CD4-positive, alpha-beta T cell treated with Interleukin-17A for 4 hours (primary cell): Measurements from ENCODE around the gene THOC6.
A peak's percentile ranks its signal among the peaks of the same experiment; 100 is the strongest.

Experiments
- DNase-seq: peaks from one replicate; pipeline ENCODE4 v3.0.0-alpha.2; 2020; ENCODE audit warnings: mixed read lengths

The THOC6 gene

DNA sequence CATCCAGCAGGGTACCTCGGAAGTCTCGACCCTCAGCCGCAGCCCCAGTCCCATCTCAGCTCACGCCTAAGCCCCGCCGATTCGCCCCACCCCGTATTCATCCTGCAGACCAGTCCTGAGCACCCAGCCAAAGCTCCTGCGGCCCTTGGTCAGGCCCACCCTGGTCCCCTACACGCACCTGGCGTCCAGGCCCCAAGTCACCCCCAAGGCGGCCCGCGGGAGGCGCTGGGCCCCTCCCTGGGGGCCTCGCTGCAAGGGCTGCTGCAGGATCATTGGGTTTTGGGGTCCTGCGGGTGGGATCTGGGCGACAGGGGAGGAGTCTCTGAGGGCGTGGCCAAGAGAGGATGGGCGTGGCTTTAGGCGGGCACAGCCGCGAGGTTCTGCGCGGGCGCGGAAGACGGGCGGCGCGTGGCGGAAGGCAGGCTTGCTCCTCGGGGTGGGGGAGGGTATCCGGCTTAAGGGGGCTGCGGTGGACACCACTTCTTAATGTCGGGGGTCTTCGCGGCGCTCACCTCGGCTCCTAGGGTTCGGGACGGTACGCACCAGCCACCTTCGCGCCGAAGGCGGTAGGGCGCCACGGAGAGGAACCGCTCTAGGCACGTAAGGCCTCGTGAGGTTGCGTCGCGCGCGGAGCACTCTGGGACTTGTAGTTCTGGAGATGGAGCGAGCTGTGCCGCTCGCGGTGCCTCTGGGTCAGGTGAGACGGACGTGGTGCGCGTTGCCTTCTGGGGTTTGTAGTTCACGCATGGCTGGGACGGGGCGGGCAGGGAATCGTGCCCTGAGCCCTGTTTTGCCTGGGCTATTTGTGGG lies at the start of gene THOC6, which contains the start of gene HCFC1R1:
TSS of gene THOC6 (plus strand) at position 367 of the 810 bp plus-strand sequence. CDS start at position 659, 292 bp downstream.
TSS of gene HCFC1R1 (minus strand) at position 274 of the 810 bp plus-strand sequence. CDS start at position 273, 1 bp downstream.
- DNase-seq: peak; percentile 98

DNA sequence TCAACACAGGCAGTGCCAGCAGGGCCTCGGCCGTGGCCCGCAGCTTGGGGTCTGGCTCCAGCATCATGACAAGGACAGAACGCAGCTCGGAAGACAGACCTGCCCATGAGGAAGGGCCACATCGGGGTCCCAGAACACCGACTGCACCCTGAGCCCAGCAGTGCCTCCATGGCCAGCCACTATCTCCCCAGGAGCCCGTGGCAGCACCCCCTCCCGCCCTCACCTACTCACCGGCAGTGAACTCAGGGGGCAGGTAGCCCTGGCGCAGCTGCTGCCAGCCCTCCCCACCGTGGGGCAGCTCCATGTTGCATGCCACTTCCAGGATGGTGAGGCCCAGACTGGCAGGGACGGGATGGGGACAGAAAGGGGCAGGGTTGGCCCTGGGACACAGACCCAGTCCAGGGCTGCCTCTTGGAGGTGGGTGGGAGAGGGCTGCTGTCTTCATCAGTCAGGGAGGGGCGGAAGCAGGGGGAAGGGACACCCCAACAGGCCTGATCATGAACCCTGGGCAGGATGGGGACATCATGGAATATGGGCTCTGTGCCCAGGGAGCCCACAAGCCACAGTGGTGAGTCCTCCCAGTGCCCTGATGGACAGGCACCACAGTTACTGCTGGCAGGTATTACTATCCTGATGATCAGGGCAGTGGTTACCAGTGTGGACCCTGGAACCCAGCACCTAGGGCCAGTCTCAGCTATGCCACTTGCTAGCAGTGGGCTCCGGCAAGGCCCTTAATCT lies 49.3 kb upstream of the THOC6 start:
- DNase-seq: no peak

DNA sequence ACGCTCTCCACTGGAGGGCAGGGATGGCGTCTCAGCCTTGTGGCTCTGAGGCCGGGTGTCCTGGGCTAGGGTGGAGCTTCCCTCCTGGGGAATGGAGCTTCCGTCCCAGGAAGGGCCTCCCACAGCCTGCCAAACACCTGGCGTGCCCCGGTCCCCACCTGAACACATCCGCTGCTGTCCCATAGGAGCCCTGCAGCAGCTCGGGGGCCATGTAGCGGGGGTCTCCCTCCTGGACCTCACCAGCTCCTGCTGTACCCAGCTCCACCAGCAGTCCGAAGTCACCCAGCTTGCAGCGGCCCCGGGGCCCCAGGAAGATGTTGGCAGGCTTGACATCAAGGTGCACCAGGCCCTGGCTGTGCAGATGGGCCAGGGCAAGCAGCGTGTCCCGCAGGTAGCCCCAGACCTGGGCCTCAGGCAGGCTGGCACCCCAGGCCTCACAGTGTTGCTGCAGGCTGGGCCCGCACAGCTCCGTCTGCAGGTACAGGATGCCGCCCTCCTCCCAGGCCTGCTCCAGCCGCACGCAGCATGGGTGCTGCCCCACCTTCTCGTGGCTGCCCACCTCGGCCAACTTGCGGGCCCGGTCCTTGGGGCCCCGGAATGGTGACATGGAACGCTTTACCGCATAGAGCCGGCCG lies 48.6 kb upstream of the THOC6 start:
- no peak for DNase-seq

DNA sequence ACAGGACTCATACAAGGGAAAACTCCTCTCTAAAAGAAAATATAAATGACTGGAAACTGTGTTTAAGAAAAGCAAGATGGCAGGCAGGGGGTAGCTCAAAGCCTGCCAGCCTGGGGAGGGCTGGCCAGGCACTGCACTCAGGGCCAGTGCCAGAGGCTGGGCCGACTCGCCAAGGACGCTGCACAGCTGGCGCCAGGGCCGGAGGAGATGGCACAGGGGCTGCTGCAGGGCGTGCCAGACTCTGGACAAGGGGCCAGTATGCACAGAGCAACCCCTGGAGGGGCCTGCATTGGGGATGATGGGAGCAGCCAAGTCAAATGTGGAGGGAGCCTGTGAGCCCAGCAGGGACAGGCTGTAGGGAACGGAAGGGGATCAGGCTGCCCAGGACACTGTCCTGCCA lies 47.6 kb upstream of the THOC6 start:
- DNase-seq: no peak

DNA sequence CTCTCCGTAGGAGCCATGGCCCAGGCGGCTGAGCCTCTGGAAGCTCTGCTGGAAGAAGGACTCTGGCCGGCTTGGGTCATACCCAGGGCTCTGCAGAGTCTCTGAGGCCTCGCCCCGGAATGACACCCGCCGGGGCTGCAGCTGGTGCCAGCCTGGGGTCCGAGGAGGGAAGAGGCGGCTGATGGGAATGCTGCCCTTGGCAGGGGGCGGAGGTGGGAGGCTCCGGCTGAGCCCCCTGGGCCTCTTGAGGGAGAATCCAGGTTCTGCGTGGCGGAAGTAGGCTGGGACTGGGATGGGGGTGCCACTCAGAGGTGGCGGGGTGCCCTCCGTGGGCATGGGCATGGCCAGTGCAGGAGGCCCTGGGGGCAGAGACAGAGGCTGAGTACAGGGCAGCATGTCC lies 47.2 kb upstream of the THOC6 start:
- no peak for DNase-seq

DNA sequence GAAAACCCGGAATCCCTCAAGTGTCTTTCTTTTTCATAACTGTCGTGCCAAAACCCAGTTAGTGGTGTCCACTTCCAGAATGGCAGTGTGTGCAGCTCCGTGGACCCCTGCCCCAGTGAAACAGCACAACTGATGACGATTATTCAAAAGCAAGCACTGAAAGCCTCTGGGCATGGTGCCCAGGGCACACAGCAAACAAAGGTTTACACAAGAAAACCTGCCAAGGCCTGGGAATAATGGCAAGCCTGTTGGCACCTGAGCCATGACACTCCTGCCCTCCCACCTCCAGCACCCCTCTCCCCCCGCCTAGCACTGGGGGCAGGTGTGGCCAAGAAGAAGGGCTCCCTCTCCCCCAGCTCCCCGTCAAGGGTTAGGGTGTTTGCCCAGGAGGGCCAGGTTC lies 46.4 kb upstream of the THOC6 start:
- no peak for DNase-seq

DNA sequence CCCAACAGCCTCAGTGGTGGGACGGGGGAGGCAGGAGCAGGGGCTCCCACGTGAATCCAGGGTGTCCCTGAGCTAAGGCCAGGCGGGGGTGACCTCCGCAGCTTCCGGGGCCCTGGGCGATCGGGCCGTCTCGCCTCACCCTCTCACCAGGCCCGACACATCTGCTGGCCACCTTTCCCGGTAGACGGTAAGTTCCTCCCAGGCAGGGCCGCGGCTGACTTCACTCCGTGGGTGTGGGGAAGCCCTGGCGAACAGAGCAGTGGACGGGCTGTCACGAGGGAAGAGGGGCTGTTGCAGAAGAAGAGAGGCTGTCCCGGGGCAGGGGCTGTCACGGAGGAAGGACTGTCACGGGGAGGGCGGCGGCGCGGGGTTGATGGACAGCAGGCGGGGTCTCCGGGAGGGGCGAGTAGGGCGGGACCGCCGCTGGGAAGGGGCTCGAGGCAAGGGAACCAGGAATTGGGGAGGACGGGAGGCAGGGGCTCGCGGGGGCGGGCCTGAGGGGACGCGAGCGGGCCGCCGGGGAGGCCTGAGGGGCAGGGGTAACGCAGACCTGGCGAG lies 44.1 kb upstream of the THOC6 start:
- DNase-seq: no peak

DNA sequence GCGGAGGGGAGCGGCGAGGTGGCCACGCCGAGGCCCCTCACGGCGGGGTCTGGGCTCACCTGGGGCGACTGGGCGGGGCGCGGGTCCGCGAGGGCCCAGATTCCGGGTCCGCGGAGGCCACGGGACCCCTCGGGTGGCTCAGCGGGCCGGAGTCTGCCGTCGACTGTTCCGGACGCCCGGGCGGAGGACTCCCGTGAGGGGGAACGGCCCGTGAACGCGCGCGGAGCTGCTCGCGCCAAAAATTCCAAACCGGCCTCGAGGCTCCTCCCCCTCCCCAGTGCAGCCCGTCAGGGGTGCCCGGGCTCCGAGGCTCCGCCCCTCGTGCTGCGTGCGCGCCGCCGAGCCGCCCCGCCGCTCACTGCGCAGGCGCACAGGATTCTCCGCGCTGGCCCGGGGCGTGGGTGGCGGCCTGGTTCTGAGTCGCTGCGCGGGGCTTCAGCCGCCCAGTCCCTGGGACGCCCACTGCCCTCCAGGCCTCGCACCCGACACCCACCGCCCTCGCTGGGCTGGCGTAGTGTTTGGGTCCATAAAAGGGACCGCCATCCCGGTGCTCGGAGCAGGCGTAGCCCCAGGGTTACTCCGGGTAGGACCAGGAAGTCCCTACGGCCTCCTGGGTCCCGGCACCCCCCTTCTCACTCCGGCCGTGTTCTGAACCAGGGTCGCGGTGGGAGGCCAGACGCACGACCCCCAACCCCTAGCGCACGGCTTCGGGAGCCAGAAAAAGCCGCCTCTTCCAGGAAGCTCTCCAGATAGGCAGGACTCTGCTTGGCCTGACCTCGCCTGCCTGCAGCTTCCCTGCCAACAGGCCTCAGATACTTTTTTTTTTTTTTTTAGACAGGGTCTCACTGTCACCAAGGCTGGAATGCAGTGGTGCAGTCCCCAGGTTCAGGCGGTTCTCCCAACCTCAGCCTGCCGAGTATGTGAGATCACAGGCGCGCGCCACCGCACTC lies 43.3 kb upstream of the THOC6 start, which contains the start of gene PKMYT1:
TSS of gene PKMYT1 (minus strand) at position 220 of the 950 bp plus-strand sequence. CDS start 789 bp downstream, outside the sequence.
- DNase-seq: peak; percentile 96

DNA sequence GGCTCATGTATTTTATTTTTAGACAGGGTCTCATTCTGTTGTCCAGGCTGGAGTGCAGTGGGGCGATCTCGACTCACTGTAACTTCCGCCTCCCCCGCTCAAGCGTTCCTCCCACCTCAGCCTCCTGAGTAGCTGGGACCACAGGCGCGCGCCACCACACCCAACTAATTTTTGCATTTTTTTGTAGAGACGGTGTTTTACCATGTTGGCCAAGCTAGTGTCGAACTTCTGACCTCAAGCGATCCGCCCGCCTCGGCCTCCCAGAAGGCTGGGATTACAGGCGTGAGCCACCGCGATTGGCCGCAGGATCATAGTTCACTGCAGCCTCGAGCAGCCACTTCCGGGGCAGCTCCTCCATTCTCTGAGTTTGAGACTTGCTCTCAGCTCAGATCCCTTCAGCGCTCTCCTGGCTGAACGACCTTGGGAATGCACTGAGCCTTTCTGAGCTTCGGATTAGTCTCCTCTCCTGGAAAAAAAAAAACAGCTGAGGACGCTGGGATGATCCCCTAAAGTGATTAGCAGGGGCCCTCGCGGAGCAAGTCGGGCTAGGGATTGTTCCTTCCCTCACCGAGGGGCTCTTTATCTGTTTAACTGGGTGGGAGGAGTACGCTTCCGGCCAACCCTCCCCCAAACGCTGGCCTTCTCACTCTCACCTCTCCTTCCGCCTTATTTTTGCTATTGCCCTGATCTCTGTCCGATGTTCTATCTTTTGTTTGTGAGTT lies 42.5 kb upstream of the THOC6 start:
- DNase-seq: no peak

DNA sequence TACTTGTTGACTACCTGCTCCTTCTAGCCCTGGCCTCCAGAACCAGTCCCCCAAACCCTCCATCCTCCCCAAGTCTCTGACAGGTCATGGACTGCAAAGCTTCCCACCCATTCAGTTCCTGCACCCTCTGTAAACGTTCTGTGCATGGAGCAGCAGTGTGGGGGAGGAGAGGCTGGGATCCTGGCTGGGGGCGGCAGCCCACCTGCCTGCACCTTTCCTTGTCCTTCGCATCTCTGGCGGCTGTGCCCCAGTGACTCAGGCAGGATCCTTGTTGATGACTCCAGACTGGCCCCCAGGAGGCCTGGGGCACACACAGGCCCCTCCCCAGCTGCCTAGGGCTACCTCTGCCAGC lies 42.0 kb upstream of the THOC6 start:
- no peak for DNase-seq

DNA sequence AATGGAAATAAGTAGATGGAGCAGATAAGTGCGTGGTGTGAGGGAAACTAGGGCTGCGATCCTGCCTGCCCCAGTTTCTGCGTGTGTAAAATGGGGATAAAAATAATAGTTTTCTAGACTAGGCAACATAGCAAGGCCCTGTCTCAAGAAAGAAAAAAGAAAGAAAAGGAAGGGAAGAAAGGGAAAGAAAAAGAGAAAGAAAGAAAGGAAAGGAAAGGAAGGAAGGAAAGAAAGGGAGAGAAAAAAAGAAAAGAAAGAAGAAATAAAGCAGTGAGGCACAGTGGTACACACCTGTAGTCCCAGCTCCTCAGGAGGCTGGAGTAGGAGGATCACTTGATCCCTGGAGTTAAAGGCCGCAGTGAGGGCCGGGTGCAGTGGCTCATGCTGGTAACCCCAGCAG lies 41.4 kb upstream of the THOC6 start:
- no peak for DNase-seq

DNA sequence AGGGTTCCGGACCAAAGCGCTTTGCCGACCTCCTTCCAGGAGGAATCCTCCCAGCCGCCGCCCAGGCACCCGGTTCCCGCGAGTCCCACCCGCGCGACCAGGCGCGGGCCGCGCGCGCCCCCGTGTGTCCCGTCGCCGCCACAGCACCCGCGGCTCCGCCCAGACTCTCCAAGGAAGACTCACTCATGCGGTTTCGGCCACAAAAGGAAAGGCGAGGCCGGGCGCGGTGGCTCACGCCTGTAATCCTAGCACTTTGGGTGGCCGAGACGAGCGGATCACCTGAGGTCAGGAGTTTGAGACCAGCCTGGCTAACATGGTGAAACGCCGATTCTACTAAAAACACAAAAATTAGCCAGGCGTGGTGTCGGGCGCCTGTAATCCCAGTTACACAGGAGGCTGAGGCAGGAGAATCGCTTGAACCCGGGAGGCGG lies 40.1 kb upstream of the THOC6 start:
- peak; percentile 76 for DNase-seq

DNA sequence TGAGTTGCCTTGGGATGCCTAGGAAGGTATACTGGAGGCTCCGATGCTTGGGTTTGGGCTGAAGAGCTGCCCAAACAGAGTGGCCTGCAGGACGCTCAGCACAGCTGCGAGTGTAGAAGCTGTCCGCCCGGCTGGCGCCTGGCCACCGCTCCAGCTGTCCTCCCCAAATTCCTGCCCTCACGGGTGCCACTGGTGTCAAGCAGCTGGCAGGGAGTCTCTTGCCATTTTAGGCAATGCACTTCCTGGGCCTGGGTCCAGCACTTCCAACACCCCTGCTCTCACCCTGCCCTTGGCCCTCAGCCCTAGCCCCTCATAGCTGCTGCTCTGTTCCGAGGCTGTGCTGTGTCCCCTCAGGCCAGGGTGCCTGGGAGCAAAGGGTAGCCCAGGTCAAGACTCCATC lies 38.4 kb upstream of the THOC6 start:
- DNase-seq: no peak

DNA sequence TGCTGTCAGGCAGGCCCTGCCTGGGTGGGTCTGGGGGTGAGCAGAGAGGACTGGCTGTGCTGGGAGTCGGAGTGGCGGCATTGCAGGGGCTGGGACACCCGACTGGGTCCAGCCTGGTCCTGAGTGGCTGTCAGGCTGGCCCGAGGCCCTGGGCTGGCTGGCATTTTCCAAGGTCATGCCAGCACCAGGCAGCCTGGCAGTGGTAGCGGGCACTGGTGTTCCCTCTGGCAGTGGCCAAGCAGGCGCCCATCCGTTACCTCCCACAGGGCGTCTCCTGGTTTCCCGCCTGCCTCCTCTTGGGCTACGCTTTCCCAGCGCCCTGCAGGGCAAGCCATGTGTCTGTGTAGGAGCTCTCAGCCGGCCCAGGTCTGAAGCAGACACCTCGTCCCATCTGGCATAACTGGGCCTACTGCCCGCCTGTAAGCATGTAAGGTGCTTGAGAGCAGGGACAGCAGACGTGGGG lies 37.9 kb upstream of the THOC6 start:
- no peak for DNase-seq

DNA sequence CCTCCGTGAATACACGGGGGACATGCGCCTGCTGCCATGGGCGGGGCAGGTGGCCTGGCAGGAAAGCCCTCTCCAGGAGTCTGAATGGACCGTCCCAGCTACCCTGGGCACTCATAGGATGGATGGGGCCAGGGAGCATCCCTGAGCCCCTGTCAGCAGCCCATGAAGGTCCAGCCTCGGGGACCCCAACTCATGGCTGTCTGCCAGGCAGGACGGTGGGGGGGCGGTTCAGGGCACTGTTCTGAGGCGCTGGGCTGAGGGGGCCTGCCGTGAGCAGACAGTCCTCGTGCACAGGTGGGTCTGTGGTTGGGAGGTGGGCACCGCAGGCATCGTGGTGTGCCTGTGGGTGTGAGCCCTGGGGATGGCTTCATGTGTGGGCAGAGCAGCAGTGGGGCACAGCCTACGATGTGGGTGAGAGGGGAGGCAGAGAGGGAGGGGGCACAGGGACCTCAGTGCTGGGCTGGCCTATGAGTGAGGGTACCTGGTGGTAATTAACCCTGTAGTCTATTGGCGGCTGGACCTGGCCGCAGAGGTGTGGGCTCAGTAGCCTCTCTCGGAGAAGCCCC lies 37.1 kb upstream of the THOC6 start:
- no peak for DNase-seq

DNA sequence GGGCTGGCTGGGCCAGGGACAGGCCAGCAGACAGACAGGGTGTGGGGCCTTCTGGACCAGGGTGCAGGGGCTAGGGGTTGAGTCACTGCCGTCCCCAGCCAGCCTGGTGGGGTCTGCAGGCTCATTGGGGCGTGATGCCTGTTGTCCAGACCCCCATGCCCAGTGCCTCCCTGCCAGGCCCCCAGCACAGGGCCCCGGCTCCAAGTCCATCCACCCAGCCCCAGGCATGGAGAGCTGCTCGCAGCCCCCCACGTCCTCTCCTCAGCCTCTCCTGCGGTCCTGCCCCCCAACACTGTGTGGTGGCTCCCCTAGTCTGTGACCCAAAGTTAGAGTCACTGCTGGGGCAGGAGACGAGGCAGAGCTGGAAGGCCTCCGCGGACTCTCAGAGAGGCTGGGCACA lies 36.5 kb upstream of the THOC6 start:
- DNase-seq: no peak

DNA sequence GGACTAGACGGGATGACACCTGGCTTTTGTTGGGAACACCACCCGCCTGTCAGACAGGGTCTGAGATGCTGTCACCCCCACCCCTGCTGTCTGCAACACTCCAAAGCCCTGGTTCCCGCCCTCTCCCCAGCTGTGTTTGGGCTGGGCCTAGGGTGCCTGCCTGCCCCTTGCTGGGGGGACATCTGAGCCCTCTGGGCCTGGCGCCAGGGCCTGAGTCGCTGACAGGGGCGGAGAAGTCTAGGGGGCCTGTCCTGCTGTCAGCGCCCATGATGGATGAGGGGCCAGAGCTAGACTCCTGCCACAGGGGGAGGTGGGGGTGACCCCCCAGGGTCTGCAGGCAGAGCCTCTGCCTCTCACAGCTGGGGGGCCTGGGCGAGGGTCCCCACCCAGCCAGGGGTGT lies 36.0 kb upstream of the THOC6 start:
- no peak for DNase-seq

DNA sequence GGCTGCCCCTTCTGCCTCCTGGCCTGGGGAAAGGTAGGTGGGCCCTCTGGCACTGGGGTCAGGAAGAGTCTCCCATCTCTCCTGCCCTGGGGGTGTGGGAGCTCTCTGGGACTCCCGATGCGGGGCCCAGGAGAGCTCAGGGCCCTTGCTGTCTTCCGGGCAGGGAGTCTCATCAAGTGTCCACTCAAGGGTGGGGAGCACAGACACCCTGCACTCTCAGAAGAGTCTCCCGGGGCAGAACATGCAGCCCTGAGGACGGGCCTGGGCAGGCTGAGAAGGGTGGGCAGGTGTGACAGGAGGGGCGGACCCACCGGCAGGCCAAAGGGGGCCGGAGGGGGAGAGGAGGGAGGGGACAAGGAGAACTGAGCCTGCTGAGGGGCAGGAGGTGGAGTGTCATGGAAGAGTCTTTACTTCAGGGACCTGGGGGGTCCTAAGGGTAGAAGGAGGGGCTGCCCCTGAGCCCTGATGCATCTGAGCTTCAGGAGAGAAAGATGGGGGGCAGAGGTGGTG lies 35.2 kb upstream of the THOC6 start:
- no peak for DNase-seq

DNA sequence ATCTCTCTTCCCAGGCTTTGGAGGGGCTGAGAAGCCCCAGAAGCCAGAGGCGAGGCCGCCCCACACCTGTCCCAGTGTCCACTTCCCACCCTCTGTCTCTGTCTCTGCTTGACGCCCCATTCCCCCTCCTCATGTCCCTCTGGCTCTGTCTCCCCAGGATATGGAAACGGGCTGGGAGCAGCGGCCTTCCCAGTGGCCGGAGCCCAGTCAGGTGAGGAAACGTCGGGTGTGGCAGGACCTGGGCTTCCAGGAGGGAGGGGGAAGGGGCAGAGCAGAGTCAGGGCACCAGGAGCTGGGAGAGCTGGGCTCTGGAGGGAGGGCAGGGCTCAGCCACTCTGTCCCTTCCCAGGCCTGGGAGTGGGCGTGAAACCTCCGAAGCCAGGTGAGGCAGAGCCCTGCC lies 32.9 kb upstream of the THOC6 start:
- DNase-seq: no peak

DNA sequence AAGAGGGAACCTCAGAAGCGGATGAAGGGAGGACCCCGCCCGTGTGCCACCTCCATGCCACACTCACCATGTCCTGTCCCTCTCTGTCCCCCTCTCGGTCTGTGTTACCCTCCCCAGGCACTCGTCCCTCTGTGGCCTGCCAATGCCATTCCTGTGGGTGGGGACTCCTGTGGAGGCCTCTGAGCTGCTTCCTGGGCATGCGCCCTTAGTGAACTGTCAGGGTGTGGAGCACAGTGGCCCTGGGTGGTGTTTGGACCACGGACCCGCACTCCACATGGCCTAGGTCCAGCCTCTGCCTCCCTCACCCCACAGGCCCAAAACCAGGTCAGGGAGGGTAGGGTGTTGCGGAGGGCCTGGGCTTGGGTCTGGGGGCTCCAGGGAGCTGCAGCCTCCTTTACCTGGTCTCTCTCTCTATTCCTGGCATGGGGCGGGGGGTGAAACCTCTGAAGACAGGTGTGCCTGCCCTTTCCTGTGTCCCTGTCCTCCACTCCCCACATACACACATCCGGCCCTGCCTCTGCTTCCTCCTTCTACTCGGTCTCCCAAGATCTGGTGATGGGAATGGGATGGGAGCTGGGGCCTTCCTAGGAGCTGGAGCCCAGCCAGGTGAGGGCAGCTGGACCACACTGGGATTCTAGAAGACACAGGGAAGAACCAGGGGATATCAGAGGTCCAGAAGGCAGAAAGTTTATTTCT lies 32.1 kb upstream of the THOC6 start:
- DNase-seq: no peak
